Smooth muscle cell (in vitro differentiated cells): ENCODE results near the gene GRIN2C. TPM values are rescaled to one million over a fixed set of nuclear protein-coding genes. Genes with fewer than 3 reads are reported as not detected.

Experiments used
- DNase-seq: peaks from one replicate; lab custom pipeline; 2025; ENCODE audit not compliant: unreplicated experiment; lab: John Stamatoyannopoulos, UW
- H2AFZ ChIP-seq: fragments of 200-600 bp; sonication (generic); 2 replicates; pipeline ENCODE4 v1.6.0; 2016; ENCODE audit warnings: antibody characterized with exemption, low read depth, mild to moderate bottlenecking
- H3F3A ChIP-seq: fragments of 200-600 bp; sonication (generic); 2 replicates; pipeline ENCODE4 v1.6.0; 2017; ENCODE audit warnings: antibody characterized with exemption, low read depth
- H3K27ac ChIP-seq: fragments of 200-600 bp; sonication (generic); 2 replicates; pipeline ENCODE4 v1.5.1; 2016; ENCODE audit warnings: low read depth, mild to moderate bottlenecking
- H3K27me3 ChIP-seq: fragments of 200-600 bp; sonication (generic); 2 replicates; pipeline ENCODE4 v1.6.1; 2016; ENCODE audit warnings: low read depth, mild to moderate bottlenecking
- H3K36me3 ChIP-seq: fragments of 200-600 bp; sonication (generic); 2 replicates; pipeline ENCODE4 v1.5.1; 2016; ENCODE audit warnings: low read depth
- H3K4me1 ChIP-seq: fragments of 200-600 bp; sonication (generic); 2 replicates; pipeline ENCODE4 v1.5.1; 2016; ENCODE audit warnings: low read depth
- H3K4me2 ChIP-seq: fragments of 200-600 bp; sonication (generic); 2 replicates; pipeline ENCODE4 v1.6.0; 2016; ENCODE audit warnings: mild to moderate bottlenecking
- H3K4me3 ChIP-seq: fragments of 200-600 bp; sonication (generic); 2 replicates; pipeline ENCODE4 v1.5.1; 2016; ENCODE audit warnings: mild to moderate bottlenecking
- H3K79me2 ChIP-seq: fragments of 200-600 bp; sonication (generic); 2 replicates; pipeline ENCODE4 v1.6.0; 2016; ENCODE audit warnings: low read depth, mild to moderate bottlenecking
- H3K9ac ChIP-seq: fragments of 200-600 bp; sonication (generic); 2 replicates; pipeline ENCODE4 v1.6.0; 2016; ENCODE audit warnings: low read depth
- H3K9me3 ChIP-seq: fragments of 200-600 bp; sonication (generic); replicated peaks from 2 replicates; pipeline ENCODE4 v1.5.1; 2016; ENCODE audit warnings: low read depth
- H4K20me1 ChIP-seq: fragments of 200-600 bp; sonication (generic); 2 replicates; pipeline ENCODE4 v1.6.0; 2016; ENCODE audit warnings: low read depth
- CTCF ChIP-seq: fragments of 200-600 bp; sonication (generic); IDR thresholded peaks from 2 replicates; pipeline ENCODE4 v1.5.1; 2017; ENCODE audit warnings: borderline replicate concordance, mild to moderate bottlenecking, antibody characterized with exemption; ENCODE audit not compliant: insufficient read depth, poor library complexity, severe bottlenecking
- WGBS: methylation state at CpG from one replicate; pipeline ENCODE4 v1.1.7; 2016; ENCODE audit warnings: low lambda C conversion rate; 5-methylcytosine and 5-hydroxymethylcytosine counted together
- polyA plus RNA-seq: library from polyadenylated mRNA; unstranded; fragments of >200 nt; fragmentation: Nextera tagmentation; extraction: Ambion mirVana; gene quantifications from 2 replicates; pipeline ENCODE4 v1.2.1, GENCODE V29; 2016
- total RNA-seq: library from RNA; depleted of rRNA; stranded (reverse); fragments of >200 nt; gene quantifications from 2 replicates; pipeline ENCODE4 v1.2.3, GENCODE V29; 2014

GRIN2C gene
- total and polyA plus RNA-seq, 2 experiments from 2014 or later: 0.13 to 0.32 TPM

GRCh38 chr17:74890554-74890953, 30.9 kb upstream of the GRIN2C start:
- Histone ChIP-seq H3K4me3 (no peak overlapping the region), H3F3A (no peaks in the 10 kb centered on the region), H3K4me1 (no peaks in the 10 kb centered on the region), H3K9me3 (no peaks in the 10 kb centered on the region), H2AFZ (no peak overlapping the region), H4K20me1 (no peaks in the 10 kb centered on the region), H3K79me2 (no peaks in the 10 kb centered on the region), H3K27ac (no peak overlapping the region), H3K9ac (no peak overlapping the region), H3K27me3 (peaks cover 45% of the 10 kb centered on the region), H3K36me3 (no peaks in the 10 kb centered on the region), H3K4me2 (no peak overlapping the region)
- no peak for TF ChIP-seq CTCF
- WGBS: 95% methylated on average over 7 of the region's 7 CpGs
- no peak for DNase-seq

GRCh38 chr17:74888469-74888868, 28.8 kb upstream of the GRIN2C start:
- H2AFZ ChIP-seq: no peak overlapping the region
- no peak for TF ChIP-seq CTCF
- peaks cover 25% of the 10 kb centered on the region for H3K27me3 ChIP-seq
- no peak overlapping the region for H3K4me2 ChIP-seq
- H3K79me2 ChIP-seq: no peaks in the 10 kb centered on the region
- H3K36me3 ChIP-seq: no peaks in the 10 kb centered on the region
- 67% methylated on average over 13 of the region's 13 CpGs for WGBS
- H3K27ac ChIP-seq: no peak overlapping the region
- no peak overlapping the region for H3K4me3 ChIP-seq
- H3F3A ChIP-seq: no peaks in the 10 kb centered on the region
- DNase-seq: no peak
- no peaks in the 10 kb centered on the region for H3K4me1 ChIP-seq
- no peaks in the 10 kb centered on the region for H3K9me3 ChIP-seq
- H4K20me1 ChIP-seq: no peaks in the 10 kb centered on the region
- no peak overlapping the region for H3K9ac ChIP-seq

- Histone ChIP-seq H3K9me3 (no peaks in the 10 kb centered on the region), H3K27ac (no peak overlapping the region), H3K79me2 (no peaks in the 10 kb centered on the region), H4K20me1 (no peaks in the 10 kb centered on the region), H3F3A (no peaks in the 10 kb centered on the region), H3K4me1 (no peaks in the 10 kb centered on the region), H3K4me3 (no peak overlapping the region), H2AFZ (no peak overlapping the region), H3K27me3 (no peaks in the 10 kb centered on the region), H3K9ac (no peak overlapping the region), H3K4me2 (no peak overlapping the region), H3K36me3 (no peaks in the 10 kb centered on the region)
- DNase-seq: no peak
- TF ChIP-seq CTCF: no peak
- WGBS: 68% methylated on average over 15 of the region's 15 CpGs
Measured at GRCh38 chr17:74883241-74883745, 23.6 kb upstream of the GRIN2C start.

- H3K27me3 ChIP-seq: no peaks in the 10 kb centered on the region
Measured at GRCh38 chr17:74882517-74883240, 23.0 kb upstream of the GRIN2C start.

More at GRCh38 chr17:74882517-74883240, 23.0 kb upstream of the GRIN2C start:
- no peak overlapping the region for H2AFZ ChIP-seq
- H3K79me2 ChIP-seq: no peaks in the 10 kb centered on the region
- no peaks in the 10 kb centered on the region for H3F3A ChIP-seq
- no peak for TF ChIP-seq CTCF
- no peak overlapping the region for H3K4me2 ChIP-seq
- H4K20me1 ChIP-seq: no peaks in the 10 kb centered on the region
- H3K36me3 ChIP-seq: no peaks in the 10 kb centered on the region
- no peak for DNase-seq
- H3K27ac ChIP-seq: no peak overlapping the region
- H3K4me1 ChIP-seq: no peaks in the 10 kb centered on the region
- H3K9me3 ChIP-seq: no peaks in the 10 kb centered on the region
- 83% methylated on average over 20 of the region's 20 CpGs for WGBS
- no peak overlapping the region for H3K9ac ChIP-seq
- no peak overlapping the region for H3K4me3 ChIP-seq
